Hematopoietic multipotent progenitor cell treated with erythropoietin and hydrocortisone succinate and interleukin-3 and kit ligand, for 4 days (in vitro differentiated cells): ENCODE data around the gene ADH6.
"Not testable (repeated sequence)": the region's sequence is repeated elsewhere in the genome, so short reads cannot be mapped to it uniquely, and the experiment has no call there.

Experiments used
- DNase-seq: peaks from one replicate; pipeline ENCODE4 v3.0.0-alpha.2; 2015

Gene ADH6

GRCh38 chr4:99219072-99219471 lies at the start of gene ADH6:
ADH6 (minus strand) TSS chr4:99219246; CDS start chr4:99219152, 94 bp downstream.
- DNase-seq: no peak

GRCh38 chr4:99264927-99265326 lies 45.9 kb upstream of the ADH6 start:
- DNase-seq: no peak

- no peak for DNase-seq
Observed at GRCh38 chr4:99252746-99253145, 33.7 kb upstream of the ADH6 start.

- no peak for DNase-seq
Observed at GRCh38 chr4:99248714-99249113, 29.7 kb upstream of the ADH6 start.

GRCh38 chr4:99235955-99236354 lies 16.9 kb upstream of the ADH6 start:
- no peak for DNase-seq

- no peak for DNase-seq
Observed at GRCh38 chr4:99234331-99235010, 15.4 kb upstream of the ADH6 start.

GRCh38 chr4:99233397-99233796 lies 14.4 kb upstream of the ADH6 start:
- DNase-seq: not testable (repeated sequence)

- peak; percentile 13 for DNase-seq
Observed at GRCh38 chr4:99228706-99229105, 9.7 kb upstream of the ADH6 start.

- peak; percentile 33 for DNase-seq
Observed at GRCh38 chr4:99227646-99228045, 8.6 kb upstream of the ADH6 start.

- DNase-seq: no peak
Observed at GRCh38 chr4:99221980-99222379, 2.9 kb upstream of the ADH6 start.

- no peak for DNase-seq
Observed at GRCh38 chr4:99219479-99219878, 433 bp upstream of the ADH6 start.

GRCh38 chr4:99215521-99215920 lies 3.5 kb downstream of the ADH6 start:
- no peak for DNase-seq

- DNase-seq: no peak
Observed at GRCh38 chr4:99210789-99211188, 8.3 kb downstream of the ADH6 start.

GRCh38 chr4:99209671-99210070 lies 9.4 kb downstream of the ADH6 start:
- DNase-seq: no peak

GRCh38 chr4:99208719-99209075 lies 10.3 kb downstream of the ADH6 start:
- no peak for DNase-seq

- DNase-seq: peak; percentile 19
Observed at GRCh38 chr4:99207911-99208718, 10.9 kb downstream of the ADH6 start.

GRCh38 chr4:99207069-99207743 lies 11.8 kb downstream of the ADH6 start:
- DNase-seq: no peak

- DNase-seq: peak; percentile 67
Observed at GRCh38 chr4:99205153-99205979, 13.7 kb downstream of the ADH6 start.

- DNase-seq: no peak
Observed at GRCh38 chr4:99202536-99202935, 16.5 kb downstream of the ADH6 start.

GRCh38 chr4:99202094-99202493 lies 17.0 kb downstream of the ADH6 start:
- no peak for DNase-seq

- peak; percentile 7 for DNase-seq
Observed at GRCh38 chr4:99201690-99202089, 17.4 kb downstream of the ADH6 start.

GRCh38 chr4:99200138-99200537 lies 18.9 kb downstream of the ADH6 start:
- DNase-seq: no peak

GRCh38 chr4:99190336-99190735 lies 28.7 kb downstream of the ADH6 start:
- no peak for DNase-seq
